Transverse colon (tissue), 4 donors: Measurements from ENCODE around the gene IRF4. TPM values are rescaled to one million over a fixed set of nuclear protein-coding genes. Genes with fewer than 3 reads are reported as not detected.

ENCODE experiments used
- DNase-seq: peaks from one replicate; pipeline ENCODE4 v3.0.0-alpha.2; 2019
- H3K27ac ChIP-seq, 4 donors: fragments of 200-600 bp; sonication (generic); 2 replicates each; pipeline ENCODE4 v1.5.1; 2016 to 2018; ENCODE audit warnings: inconsistent platforms in 4 of 4
- H3K27me3 ChIP-seq: fragments of 200-600 bp; sonication (generic); 2 replicates; pipeline ENCODE4 v1.5.1; 2017; ENCODE audit warnings: inconsistent platforms
- H3K36me3 ChIP-seq, 4 donors: fragments of 200-600 bp; sonication (generic); 2 replicates each; pipeline ENCODE4 v1.5.1; 2017 to 2019; ENCODE audit warnings: inconsistent platforms in 4 of 4
- H3K4me1 ChIP-seq, 4 donors: fragments of 200-600 bp; sonication (generic); 2 replicates each; pipeline ENCODE4 v1.5.1; 2017 to 2020; ENCODE audit warnings: inconsistent platforms in 4 of 4
- H3K4me3 ChIP-seq, 4 donors: fragments of 200-600 bp; sonication (generic); 1 replicate in 1 of 4; 2 replicates in 3 of 4; pipeline versions ENCODE4 v1.5.1 to v1.6.1; 2017 to 2019; ENCODE audit warnings: inconsistent platforms in 4 of 4
- H3K9me3 ChIP-seq, 2 donors: fragments of 200-600 bp; sonication (generic); 2 replicates each; pipeline ENCODE4 v1.5.1; 2017 to 2019; ENCODE audit warnings: inconsistent platforms in 2 of 2
- CTCF ChIP-seq, 5 experiments: fragments of 200-600 bp in 3 of 5; fragments of 450-650 bp in 2 of 5; sonication (generic) in 3 of 5; IDR thresholded peaks; 1 replicate in 2 of 5; 2 replicates in 3 of 5; pipeline ENCODE4 v1.5.1; 2016 to 2017; ENCODE audit warnings: antibody characterized with exemption in 5 of 5, inconsistent platforms in 3 of 5, mild to moderate bottlenecking in 2 of 5, moderate library complexity in 1 of 5
- EP300 ChIP-seq: sonication (generic); formaldehyde crosslinking; IDR thresholded peaks from one replicate; pipeline ENCODE4 v1.6.1; 2017; ENCODE audit warnings: antibody characterized with exemption, low read depth
- POLR2A ChIP-seq: fragments of 450-650 bp; IDR thresholded peaks from one replicate; pipeline ENCODE4 v1.6.1; 2016; ENCODE audit warnings: antibody characterized with exemption, mild to moderate bottlenecking, moderate library complexity
- POLR2AphosphoS5 ChIP-seq, 3 donors: sonication (generic); formaldehyde crosslinking; IDR thresholded peaks; one replicate each; pipeline ENCODE4 v1.6.1; 2016; ENCODE audit warnings: antibody characterized with exemption in 3 of 3
- WGBS, 2 donors: methylation state at CpG; one replicate each; pipeline ENCODE4 v1.1.5; 2018; ENCODE audit warnings: low coverage in 1 of 2; 5-methylcytosine and 5-hydroxymethylcytosine counted together
- in situ Hi-C, 4 donors: fragments of 200-750 bp; cut with MboI; loops; one replicate each; pipeline versions ENCODE4 v1.15.0 to v1.15.1; 2017; ENCODE audit warnings: low sequenced_read_pairs in 3 of 4, low pct_ligation_motif_present in 1 of 4, low pct_unique_long_range_greater_than_20kb in 1 of 4
- intact Hi-C: fragments of 100-400 bp; cut with DNase I; formaldehyde crosslinking; loops from one replicate; pipeline ENCODE4 v1.15.1; 2023; ENCODE audit warnings: low total_unique reads
- total RNA-seq, 4 donors: library from RNA; depleted of rRNA; stranded (reverse); fragments of >200 nt; gene quantifications; one replicate each; pipeline ENCODE4 v1.1.0, GENCODE V29; 2016

IRF4 gene
- total RNA-seq, 4 donors from 2014 or later: 0.40 to 18.4 (median 4.3) TPM

GRCh38 chr6:352896-353470, 38.6 kb upstream of the IRF4 start:
- no peaks in the 10 kb centered on the region for H3K27me3 ChIP-seq
- no peak for DNase-seq
- no peak overlapping the region for H3K4me3 ChIP-seq
- no peaks in the 10 kb centered on the region for H3K9me3 ChIP-seq
- intact Hi-C loops (no loop called here), in situ Hi-C loops (no loop called here)
- TF ChIP-seq POLR2A (no peak), CTCF (IDR thresholded peaks at IDR 0.05) (no peak), EP300 (no peak), POLR2AphosphoS5 (IDR thresholded peaks at IDR 0.05) (no peak)
- H3K27ac ChIP-seq: no peak overlapping the region
- peaks cover 0 to 4% (median 0%) of the 10 kb centered on the region in 4 donors for H3K36me3 ChIP-seq
- 79 to 81% methylated on average over 10 to 11 of the region's 11 CpGs for WGBS, 2 donors
- no peaks in the 10 kb centered on the region for H3K4me1 ChIP-seq

- in situ Hi-C loops (no loop called here), intact Hi-C loops (no loop called here)
- Histone ChIP-seq H3K27ac (no peak overlapping the region), H3K27me3 (no peaks in the 10 kb centered on the region), H3K36me3 (no peaks in the 10 kb centered on the region), H3K4me1 (no peaks in the 10 kb centered on the region), H3K4me3 (no peak overlapping the region), H3K9me3 (no peaks in the 10 kb centered on the region)
- TF ChIP-seq POLR2AphosphoS5 (IDR thresholded peaks at IDR 0.05) (no peak), POLR2A (no peak), EP300 (no peak), CTCF (IDR thresholded peaks at IDR 0.05) (no peak)
- no peak for DNase-seq
- 87 to 90% methylated on average over 10 to 18 of the region's 18 CpGs for WGBS, 2 donors
Observed at GRCh38 chr6:353642-354614, 37.6 kb upstream of the IRF4 start.

GRCh38 chr6:354631-355280, 36.8 kb upstream of the IRF4 start:
- H3K27ac ChIP-seq: no peak overlapping the region
- intact Hi-C loops (no loop called here), in situ Hi-C loops (no loop called here)
- no peaks in the 10 kb centered on the region for H3K36me3 ChIP-seq
- WGBS, 2 donors: 94% methylated on average over 6 to 15 of the region's 15 CpGs
- H3K4me1 ChIP-seq: no peaks in the 10 kb centered on the region
- H3K9me3 ChIP-seq: no peaks in the 10 kb centered on the region
- no peak overlapping the region for H3K4me3 ChIP-seq
- H3K27me3 ChIP-seq: no peaks in the 10 kb centered on the region
- no peak for TF ChIP-seq EP300
- no peak for TF ChIP-seq POLR2AphosphoS5 (IDR thresholded peaks at IDR 0.05)
- TF ChIP-seq POLR2A: no peak
- no peak for TF ChIP-seq CTCF (IDR thresholded peaks at IDR 0.05)
- DNase-seq: no peak
